Fibroblast of lung (primary cell): ENCODE data around the gene CTBP1.

Experiments used
- EZH2 ChIP-seq: IDR thresholded peaks from 2 replicates; pipeline ENCODE4 v1.5.1; 2012; ENCODE audit warnings: low read length, control low read depth, mild to moderate bottlenecking; ENCODE audit errors: missing control alignments
- TF ChIP-seq, protein P1 (sequence below), 2 donors: IDR thresholded peaks in 1 of 2; conservative IDR thresholded peaks in 1 of 2; 1 replicate in 1 of 2; 2 replicates in 1 of 2; pipeline ENCODE4 v1.5.1; 2011 to 2012; ENCODE audit warnings: low read length in 2 of 2, control low read depth in 1 of 2, inconsistent platforms in 1 of 2, low read depth in 1 of 2, mild to moderate bottlenecking in 1 of 2

DNA sequence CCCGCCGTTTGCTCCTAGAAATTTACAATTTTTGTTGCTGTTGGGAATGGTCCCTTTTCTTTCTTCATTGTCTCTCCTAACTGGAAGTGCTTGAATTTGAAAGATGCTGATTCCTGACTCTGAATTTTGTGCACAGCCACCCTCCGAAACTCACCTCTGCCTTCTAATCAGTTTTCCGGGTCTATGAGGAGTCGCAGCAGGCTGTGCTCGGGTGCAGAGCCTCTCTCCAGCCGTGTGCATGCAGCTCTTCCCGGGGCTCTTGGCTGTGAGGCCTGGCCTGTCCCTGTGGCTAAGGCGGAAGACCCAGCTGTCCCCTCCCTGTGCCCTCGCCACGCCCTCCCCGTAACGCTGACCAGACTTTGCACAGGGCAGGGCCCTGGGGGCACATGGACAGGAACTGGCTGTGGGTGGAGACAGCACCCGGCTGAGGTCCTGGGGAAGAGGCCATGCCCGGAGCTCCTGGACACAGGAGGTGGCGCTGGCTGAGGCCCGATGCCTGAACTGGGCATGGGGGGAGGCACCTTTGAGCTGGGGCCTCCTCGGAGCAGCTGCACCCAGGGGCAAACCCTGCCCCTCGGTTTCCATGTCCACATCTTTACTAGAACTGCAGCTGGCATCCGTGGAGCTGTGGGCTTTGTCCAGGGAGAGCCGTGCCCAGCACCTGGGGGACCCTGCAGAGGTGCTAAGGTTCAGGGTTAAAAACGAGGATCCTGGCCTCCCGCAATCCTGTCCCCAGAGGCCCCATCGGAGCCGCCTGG lies 43.9 kb downstream of the CTBP1 start:
- TF ChIP-seq, protein P1, sequence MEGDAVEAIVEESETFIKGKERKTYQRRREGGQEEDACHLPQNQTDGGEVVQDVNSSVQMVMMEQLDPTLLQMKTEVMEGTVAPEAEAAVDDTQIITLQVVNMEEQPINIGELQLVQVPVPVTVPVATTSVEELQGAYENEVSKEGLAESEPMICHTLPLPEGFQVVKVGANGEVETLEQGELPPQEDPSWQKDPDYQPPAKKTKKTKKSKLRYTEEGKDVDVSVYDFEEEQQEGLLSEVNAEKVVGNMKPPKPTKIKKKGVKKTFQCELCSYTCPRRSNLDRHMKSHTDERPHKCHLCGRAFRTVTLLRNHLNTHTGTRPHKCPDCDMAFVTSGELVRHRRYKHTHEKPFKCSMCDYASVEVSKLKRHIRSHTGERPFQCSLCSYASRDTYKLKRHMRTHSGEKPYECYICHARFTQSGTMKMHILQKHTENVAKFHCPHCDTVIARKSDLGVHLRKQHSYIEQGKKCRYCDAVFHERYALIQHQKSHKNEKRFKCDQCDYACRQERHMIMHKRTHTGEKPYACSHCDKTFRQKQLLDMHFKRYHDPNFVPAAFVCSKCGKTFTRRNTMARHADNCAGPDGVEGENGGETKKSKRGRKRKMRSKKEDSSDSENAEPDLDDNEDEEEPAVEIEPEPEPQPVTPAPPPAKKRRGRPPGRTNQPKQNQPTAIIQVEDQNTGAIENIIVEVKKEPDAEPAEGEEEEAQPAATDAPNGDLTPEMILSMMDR (conservative IDR thresholded peaks at IDR 0.05 in 1 of 2, IDR thresholded peaks at IDR 0.05 in 1 of 2; ENCODE audit: low read depth in 1 of 2, low read length in 2 of 2), result no peak
- no peak for TF ChIP-seq EZH2
